ENCODE measurements around the gene MSH6. TPM values are rescaled to one million over a fixed set of nuclear protein-coding genes. Genes with fewer than 3 reads are reported as not detected.

The MSH6 gene
- total and polyA plus RNA-seq, 9 of the 15 experiments (the other 6 are each of a cell fraction or from before 2014, with no cell fraction given): 15.3 to 147 (median 80.5) TPM

- TF ChIP-seq MAZ (CRISPR knock-in tag; conservative IDR thresholded peaks at IDR 0.05 in 1 of 2, IDR thresholded peaks at IDR 0.05 in 1 of 2): no peak
- no peak for TF ChIP-seq MAFF (IDR thresholded peaks at IDR 0.05; ENCODE audit: low read length)
- TF ChIP-seq EHMT2 (IDR thresholded peaks at IDR 0.05): no peak
- no peak for TF ChIP-seq E4F1 (CRISPR knock-in tag; IDR thresholded peaks at IDR 0.05; ENCODE audit: borderline replicate concordance)
- TF ChIP-seq TAL1 (IDR thresholded peaks at IDR 0.05): no peak
Measured at GRCh38 chr2:47779426-47779790, 3.5 kb upstream of the MSH6 start (continued).

GRCh38 chr2:47782381-47782670, 619 bp upstream of the MSH6 start:
- Histone ChIP-seq H2AFZ (ENCODE audit: low read depth, low read length) (peak overlapping the region; percentile 97), H3K9me3 (replicated peaks; ENCODE audit: control insufficient read depth, insufficient read depth, low read depth, low read length) (no peaks in the 10 kb centered on the region), H3K4me2 (ENCODE audit: insufficient read depth, low read length) (peak overlapping the region; percentile 95), H3K27ac (ENCODE audit: extremely low read depth, low read depth, low read length) (peak overlapping the region; percentile 97), H3K4me3 (peak overlapping the region; percentile 97), H3K27me3 (ENCODE audit: control insufficient read depth in 2 of 2, insufficient read depth in 2 of 2, low read length in 2 of 2) (no peaks in the 10 kb centered on the region), H3K36me3 (ENCODE audit: control insufficient read depth, insufficient read depth, low read length) (peaks cover 29% of the 10 kb centered on the region; the same call in 1 of the 3 replicates), H4K20me1 (replicated peaks; ENCODE audit: control insufficient read depth, insufficient read depth, low read length) (peaks cover 30% of the 10 kb centered on the region), H3K79me2 (ENCODE audit: control insufficient read depth, insufficient read depth, low read length) (peaks cover 42% of the 10 kb centered on the region), H3K9me1 (ENCODE audit: control insufficient read depth, insufficient read depth, low read length) (peaks cover 6% of the 10 kb centered on the region), H3K9ac (ENCODE audit: insufficient read depth in 1 of 2, low read depth in 2 of 2, low read length in 2 of 2) (peak overlapping the region; percentile 89 to 100), H3K4me1 (replicated peaks in 1 of 2; ENCODE audit: control insufficient read depth in 2 of 2, insufficient read depth in 2 of 2, low read length in 2 of 2) (peaks cover 14 to 30% of the 10 kb centered on the region in 2 experiments; a peak in 4 of 5 replicates)
- ATAC-seq (no peak), FAIRE-seq (no peak), DNase-seq (ENCODE audit: extremely low read depth in 1 of 4, low spot score in 3 of 4) (peak in 1 of 4 experiments; percentile 30)
- intact Hi-C loops (cut with micrococcal nuclease) (no loop called here), in situ Hi-C loops (cut with MboI) (no loop called here)
- POLR2A ChIA-PET: interaction anchor here (0.6 to 2.5 kb wide), 6 partner anchors 10 to 814 kb away, joined by 3 to 10 read pairs (median 4); no protein-coding TSS in a partner anchor
- CTCF ChIA-PET (ENCODE audit: low intra/inter-chr PET ratio): interaction anchor here (0.7 kb wide), 1 partner anchor 858 kb away, joined by 3 read pairs; no protein-coding TSS in a partner anchor
- WGBS (ENCODE audit: insufficient coverage, low coverage, missing lambda C conversion rate): 6% methylated on average over 7 of the region's 7 CpGs
- BruUV-seq (replicated peaks): TSS peak; percentile 94
- TF ChIP-seq UBTF (IDR thresholded peaks at IDR 0.05; ENCODE audit: borderline replicate concordance in 1 of 2, low read depth in 2 of 2, low read length in 2 of 2) (no peak), ATF2 (CRISPR knock-in tag; IDR thresholded peaks at IDR 0.05) (no peak), NR2C1 (IDR thresholded peaks at IDR 0.05) (no peak; the same call in none of the 2 replicates), NR2C1 (tag; IDR thresholded peaks at IDR 0.05) (peak; percentile 33; the same call in 1 of the 2 replicates), THRAP3 (IDR thresholded peaks at IDR 0.05; ENCODE audit: borderline replicate concordance) (no peak), TOE1 (IDR thresholded peaks at IDR 0.05; ENCODE audit: borderline replicate concordance) (no peak), TOE1 (CRISPR knock-in tag; IDR thresholded peaks at IDR 0.05; ENCODE audit: borderline replicate concordance, low read depth) (no peak), NEUROD1 (IDR thresholded peaks at IDR 0.05; ENCODE audit: borderline replicate concordance, low read depth, low read length, partially characterized antibody) (no peak), SPI1 (IDR thresholded peaks at IDR 0.05; ENCODE audit: borderline replicate concordance, low read depth, low read length) (no peak)
